ENCODE data around the gene RSKR.

Gene RSKR

GRCh38 chr17:28572259-28573039 lies 41.5 kb downstream of the RSKR start:
- peak overlapping the region; percentile 97 for H3K4me3 ChIP-seq (ENCODE audit: low read length)
- TF ChIP-seq CTCF (conservative IDR thresholded peaks at IDR 0.05; ENCODE audit: low read length) = no peak
- DNase-seq (ENCODE audit: low read depth) = no peak

GRCh38 chr17:28571361-28572122 lies 42.4 kb downstream of the RSKR start, which contains the start of gene PIGS:
Gene PIGS (minus strand): TSS chr17:28571524. CDS start chr17:28571496, 28 bp downstream.
- no peak for TF ChIP-seq CTCF (conservative IDR thresholded peaks at IDR 0.05; ENCODE audit: low read length)
- DNase-seq (ENCODE audit: low read depth) = peak; percentile 87
- peak within 1 kb of the TSS; percentile 97 for H3K4me3 ChIP-seq (ENCODE audit: low read length)

- TF ChIP-seq CTCF (conservative IDR thresholded peaks at IDR 0.05; ENCODE audit: low read length) = no peak
These were observed 43.1 kb downstream of the RSKR start for GRCh38 chr17:28570716-28571360.

GRCh38 chr17:28569446-28569845 lies 44.5 kb downstream of the RSKR start:
- DNase-seq (ENCODE audit: low read depth) = no peak
- no peak overlapping the region for H3K4me3 ChIP-seq (ENCODE audit: low read length)
- no peak for TF ChIP-seq CTCF (conservative IDR thresholded peaks at IDR 0.05; ENCODE audit: low read length)

More at GRCh38 chr17:28570716-28571360, 43.1 kb downstream of the RSKR start:
- no peak for DNase-seq (ENCODE audit: low read depth)
- H3K4me3 ChIP-seq (ENCODE audit: low read length) = peak overlapping the region; percentile 97

- DNase-seq (ENCODE audit: low read depth) = no peak
- H3K4me3 ChIP-seq (ENCODE audit: low read length) = no peak overlapping the region
- TF ChIP-seq CTCF (conservative IDR thresholded peaks at IDR 0.05; ENCODE audit: low read length) = no peak
These were observed 46.4 kb downstream of the RSKR start for GRCh38 chr17:28567604-28568003.

GRCh38 chr17:28563475-28563874 lies 50.5 kb downstream of the RSKR start:
- TF ChIP-seq CTCF (conservative IDR thresholded peaks at IDR 0.05; ENCODE audit: low read length) = no peak
- no peak overlapping the region for H3K4me3 ChIP-seq (ENCODE audit: low read length)
- DNase-seq (ENCODE audit: low read depth) = peak; percentile 65
